HG03378 (cell line): ENCODE data around the gene IFI27.

ENCODE experiments used
- ATAC-seq: cut with Tn5 transposase; IDR thresholded peaks from one replicate; pipeline ENCODE4 v1.9.1; 2021; ENCODE audit warnings: mild to moderate bottlenecking, moderate library complexity; ENCODE audit not compliant: unreplicated experiment

Gene IFI27

GRCh38 chr14:94124582-94125377, 14.2 kb downstream of the IFI27 start:
- no peak for ATAC-seq

GRCh38 chr14:94125659-94126418, 15.3 kb downstream of the IFI27 start:
- ATAC-seq = no peak

- ATAC-seq = no peak
Measured at GRCh38 chr14:94126419-94126677, 15.8 kb downstream of the IFI27 start.

- ATAC-seq = no peak
Measured at GRCh38 chr14:94126800-94127199, 16.3 kb downstream of the IFI27 start.

GRCh38 chr14:94127330-94127729, 16.8 kb downstream of the IFI27 start:
- no peak for ATAC-seq

GRCh38 chr14:94128216-94128839, 17.8 kb downstream of the IFI27 start:
- ATAC-seq = no peak

GRCh38 chr14:94129111-94129757, 18.7 kb downstream of the IFI27 start, which contains the start of gene IFI27L2:
Gene IFI27L2 (minus strand): TSS chr14:94129604. CDS start chr14:94129564, 40 bp downstream.
- ATAC-seq = peak; percentile 84

- ATAC-seq = no peak
Measured at GRCh38 chr14:94129758-94130414, 19.4 kb downstream of the IFI27 start.

- peak; percentile 67 for ATAC-seq
Measured at GRCh38 chr14:94132285-94132887, 21.9 kb downstream of the IFI27 start.

GRCh38 chr14:94135476-94135875, 24.9 kb downstream of the IFI27 start:
- no peak for ATAC-seq

- peak; percentile 58 for ATAC-seq
Measured at GRCh38 chr14:94136575-94137331, 26.2 kb downstream of the IFI27 start.

- no peak for ATAC-seq
Measured at GRCh38 chr14:94138251-94138650, 27.7 kb downstream of the IFI27 start.

GRCh38 chr14:94139006-94139405, 28.5 kb downstream of the IFI27 start:
- no peak for ATAC-seq

GRCh38 chr14:94139421-94139820, 28.9 kb downstream of the IFI27 start:
- ATAC-seq = no peak

- ATAC-seq = no peak
Measured at GRCh38 chr14:94142247-94142646, 31.7 kb downstream of the IFI27 start.

- no peak for ATAC-seq
Measured at GRCh38 chr14:94142836-94143235, 32.3 kb downstream of the IFI27 start.

GRCh38 chr14:94143239-94143638, 32.7 kb downstream of the IFI27 start:
- no peak for ATAC-seq

GRCh38 chr14:94143711-94144110, 33.2 kb downstream of the IFI27 start:
- ATAC-seq = no peak

- no peak for ATAC-seq
Measured at GRCh38 chr14:94144765-94145164, 34.2 kb downstream of the IFI27 start.
